Superior temporal gyrus (tissue), 1 donor: Measurements from ENCODE around the gene EP400.
"Not testable (repeated sequence)": the region's sequence is repeated elsewhere in the genome, so short reads cannot be mapped to it uniquely, and the experiment has no call there.

Experiments used
- DNase-seq: peaks from one replicate; pipeline ENCODE4 v3.0.0-alpha.2; 2016; ENCODE audit errors: extremely low spot score

Gene EP400

GRCh38 chr12:132067182-132067581 is 117.4 kb downstream of the EP400 start:
- no peak for DNase-seq

- no peak for DNase-seq
Observed at GRCh38 chr12:132068250-132068649, 118.5 kb downstream of the EP400 start.

GRCh38 chr12:132069336-132069985 is 119.7 kb downstream of the EP400 start:
- no peak for DNase-seq

- no peak for DNase-seq
Observed at GRCh38 chr12:132070298-132070697, 120.6 kb downstream of the EP400 start.

GRCh38 chr12:132071040-132071810 is 121.5 kb downstream of the EP400 start:
- DNase-seq = no peak

GRCh38 chr12:132071830-132072384 is 122.2 kb downstream of the EP400 start:
- DNase-seq = no peak

- DNase-seq = no peak
Observed at GRCh38 chr12:132074216-132074615, 124.5 kb downstream of the EP400 start.

- no peak for DNase-seq
Observed at GRCh38 chr12:132075026-132075713, 125.4 kb downstream of the EP400 start.

GRCh38 chr12:132075714-132076553 is 126.2 kb downstream of the EP400 start:
- no peak for DNase-seq

- no peak for DNase-seq
Observed at GRCh38 chr12:132076711-132077110, 127.0 kb downstream of the EP400 start.

GRCh38 chr12:132077322-132078100 is 127.8 kb downstream of the EP400 start:
- no peak for DNase-seq

- DNase-seq = no peak
Observed at GRCh38 chr12:132078190-132078589, 128.4 kb downstream of the EP400 start.

- DNase-seq = no peak
Observed at GRCh38 chr12:132079200-132079599, 129.5 kb downstream of the EP400 start.

- DNase-seq = no peak
Observed at GRCh38 chr12:132079695-132080094, 130.0 kb downstream of the EP400 start.

GRCh38 chr12:132080515-132080914 is 130.8 kb downstream of the EP400 start:
- DNase-seq = not testable (repeated sequence)

- DNase-seq = no peak
Observed at GRCh38 chr12:132081423-132081822, 131.7 kb downstream of the EP400 start.

GRCh38 chr12:132083614-132083940 is 133.8 kb downstream of the EP400 start:
- DNase-seq = no peak

GRCh38 chr12:132083941-132084620 is 134.3 kb downstream of the EP400 start:
- DNase-seq = peak; percentile 89

- no peak for DNase-seq
Observed at GRCh38 chr12:132084621-132085290, 135.0 kb downstream of the EP400 start.

- no peak for DNase-seq
Observed at GRCh38 chr12:132085291-132085635, 135.5 kb downstream of the EP400 start.
